ENCODE results near the gene ITGBL1.

DNA sequence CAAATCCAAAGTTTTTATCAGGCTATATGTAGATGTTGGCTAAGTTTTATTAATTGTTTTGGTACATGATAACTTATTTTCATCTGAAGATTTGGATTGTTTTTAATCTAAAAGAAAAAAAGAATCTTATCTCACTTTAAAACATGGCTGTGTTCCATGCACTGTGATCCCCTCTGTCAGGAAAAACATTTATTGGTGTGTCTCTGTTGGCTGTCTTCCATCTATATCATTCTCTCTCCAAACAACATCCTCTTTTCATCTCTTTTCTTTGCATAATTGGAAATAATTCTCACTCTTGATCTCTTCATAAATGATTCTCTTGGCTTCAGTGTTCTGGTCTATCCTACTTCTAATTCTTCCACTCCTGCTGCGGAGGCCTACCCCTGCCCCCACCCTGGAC, 40.4 kb upstream of the ITGBL1 start:
- TF ChIP-seq, protein P1, sequence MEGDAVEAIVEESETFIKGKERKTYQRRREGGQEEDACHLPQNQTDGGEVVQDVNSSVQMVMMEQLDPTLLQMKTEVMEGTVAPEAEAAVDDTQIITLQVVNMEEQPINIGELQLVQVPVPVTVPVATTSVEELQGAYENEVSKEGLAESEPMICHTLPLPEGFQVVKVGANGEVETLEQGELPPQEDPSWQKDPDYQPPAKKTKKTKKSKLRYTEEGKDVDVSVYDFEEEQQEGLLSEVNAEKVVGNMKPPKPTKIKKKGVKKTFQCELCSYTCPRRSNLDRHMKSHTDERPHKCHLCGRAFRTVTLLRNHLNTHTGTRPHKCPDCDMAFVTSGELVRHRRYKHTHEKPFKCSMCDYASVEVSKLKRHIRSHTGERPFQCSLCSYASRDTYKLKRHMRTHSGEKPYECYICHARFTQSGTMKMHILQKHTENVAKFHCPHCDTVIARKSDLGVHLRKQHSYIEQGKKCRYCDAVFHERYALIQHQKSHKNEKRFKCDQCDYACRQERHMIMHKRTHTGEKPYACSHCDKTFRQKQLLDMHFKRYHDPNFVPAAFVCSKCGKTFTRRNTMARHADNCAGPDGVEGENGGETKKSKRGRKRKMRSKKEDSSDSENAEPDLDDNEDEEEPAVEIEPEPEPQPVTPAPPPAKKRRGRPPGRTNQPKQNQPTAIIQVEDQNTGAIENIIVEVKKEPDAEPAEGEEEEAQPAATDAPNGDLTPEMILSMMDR (conservative IDR thresholded peaks at IDR 0.05; ENCODE audit: low read depth in 2 of 2), result no peak
- TF ChIP-seq EZH2phosphoT487 (IDR thresholded peaks at IDR 0.05; ENCODE audit: unreplicated experiment) (no peak), POLR2AphosphoS5 (IDR thresholded peaks at IDR 0.05; ENCODE audit: low read depth) (no peak), NANOG (IDR thresholded peaks at IDR 0.05; ENCODE audit: borderline replicate concordance) (no peak), EZH2 (IDR thresholded peaks at IDR 0.05; ENCODE audit: low read depth, unreplicated experiment) (no peak), JUNB (IDR thresholded peaks at IDR 0.05; ENCODE audit: unreplicated experiment) (no peak), ZNF114 (CRISPR knock-in tag; IDR thresholded peaks at IDR 0.05) (no peak), CREB1 (CRISPR knock-in tag; IDR thresholded peaks at IDR 0.05; ENCODE audit: low read depth) (no peak), ZNF331 (CRISPR knock-in tag; IDR thresholded peaks at IDR 0.05; ENCODE audit: low read depth) (no peak), STAT1 (IDR thresholded peaks at IDR 0.05; ENCODE audit: unreplicated experiment) (no peak)
- TF ChIP-seq, protein P2, sequence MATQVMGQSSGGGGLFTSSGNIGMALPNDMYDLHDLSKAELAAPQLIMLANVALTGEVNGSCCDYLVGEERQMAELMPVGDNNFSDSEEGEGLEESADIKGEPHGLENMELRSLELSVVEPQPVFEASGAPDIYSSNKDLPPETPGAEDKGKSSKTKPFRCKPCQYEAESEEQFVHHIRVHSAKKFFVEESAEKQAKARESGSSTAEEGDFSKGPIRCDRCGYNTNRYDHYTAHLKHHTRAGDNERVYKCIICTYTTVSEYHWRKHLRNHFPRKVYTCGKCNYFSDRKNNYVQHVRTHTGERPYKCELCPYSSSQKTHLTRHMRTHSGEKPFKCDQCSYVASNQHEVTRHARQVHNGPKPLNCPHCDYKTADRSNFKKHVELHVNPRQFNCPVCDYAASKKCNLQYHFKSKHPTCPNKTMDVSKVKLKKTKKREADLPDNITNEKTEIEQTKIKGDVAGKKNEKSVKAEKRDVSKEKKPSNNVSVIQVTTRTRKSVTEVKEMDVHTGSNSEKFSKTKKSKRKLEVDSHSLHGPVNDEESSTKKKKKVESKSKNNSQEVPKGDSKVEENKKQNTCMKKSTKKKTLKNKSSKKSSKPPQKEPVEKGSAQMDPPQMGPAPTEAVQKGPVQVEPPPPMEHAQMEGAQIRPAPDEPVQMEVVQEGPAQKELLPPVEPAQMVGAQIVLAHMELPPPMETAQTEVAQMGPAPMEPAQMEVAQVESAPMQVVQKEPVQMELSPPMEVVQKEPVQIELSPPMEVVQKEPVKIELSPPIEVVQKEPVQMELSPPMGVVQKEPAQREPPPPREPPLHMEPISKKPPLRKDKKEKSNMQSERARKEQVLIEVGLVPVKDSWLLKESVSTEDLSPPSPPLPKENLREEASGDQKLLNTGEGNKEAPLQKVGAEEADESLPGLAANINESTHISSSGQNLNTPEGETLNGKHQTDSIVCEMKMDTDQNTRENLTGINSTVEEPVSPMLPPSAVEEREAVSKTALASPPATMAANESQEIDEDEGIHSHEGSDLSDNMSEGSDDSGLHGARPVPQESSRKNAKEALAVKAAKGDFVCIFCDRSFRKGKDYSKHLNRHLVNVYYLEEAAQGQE (IDR thresholded peaks at IDR 0.05; ENCODE audit: unreplicated experiment), result no peak
- TF ChIP-seq, protein P3, sequence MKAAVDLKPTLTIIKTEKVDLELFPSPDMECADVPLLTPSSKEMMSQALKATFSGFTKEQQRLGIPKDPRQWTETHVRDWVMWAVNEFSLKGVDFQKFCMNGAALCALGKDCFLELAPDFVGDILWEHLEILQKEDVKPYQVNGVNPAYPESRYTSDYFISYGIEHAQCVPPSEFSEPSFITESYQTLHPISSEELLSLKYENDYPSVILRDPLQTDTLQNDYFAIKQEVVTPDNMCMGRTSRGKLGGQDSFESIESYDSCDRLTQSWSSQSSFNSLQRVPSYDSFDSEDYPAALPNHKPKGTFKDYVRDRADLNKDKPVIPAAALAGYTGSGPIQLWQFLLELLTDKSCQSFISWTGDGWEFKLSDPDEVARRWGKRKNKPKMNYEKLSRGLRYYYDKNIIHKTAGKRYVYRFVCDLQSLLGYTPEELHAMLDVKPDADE (IDR thresholded peaks at IDR 0.05), result no peak
- TF ChIP-seq, protein P4, sequence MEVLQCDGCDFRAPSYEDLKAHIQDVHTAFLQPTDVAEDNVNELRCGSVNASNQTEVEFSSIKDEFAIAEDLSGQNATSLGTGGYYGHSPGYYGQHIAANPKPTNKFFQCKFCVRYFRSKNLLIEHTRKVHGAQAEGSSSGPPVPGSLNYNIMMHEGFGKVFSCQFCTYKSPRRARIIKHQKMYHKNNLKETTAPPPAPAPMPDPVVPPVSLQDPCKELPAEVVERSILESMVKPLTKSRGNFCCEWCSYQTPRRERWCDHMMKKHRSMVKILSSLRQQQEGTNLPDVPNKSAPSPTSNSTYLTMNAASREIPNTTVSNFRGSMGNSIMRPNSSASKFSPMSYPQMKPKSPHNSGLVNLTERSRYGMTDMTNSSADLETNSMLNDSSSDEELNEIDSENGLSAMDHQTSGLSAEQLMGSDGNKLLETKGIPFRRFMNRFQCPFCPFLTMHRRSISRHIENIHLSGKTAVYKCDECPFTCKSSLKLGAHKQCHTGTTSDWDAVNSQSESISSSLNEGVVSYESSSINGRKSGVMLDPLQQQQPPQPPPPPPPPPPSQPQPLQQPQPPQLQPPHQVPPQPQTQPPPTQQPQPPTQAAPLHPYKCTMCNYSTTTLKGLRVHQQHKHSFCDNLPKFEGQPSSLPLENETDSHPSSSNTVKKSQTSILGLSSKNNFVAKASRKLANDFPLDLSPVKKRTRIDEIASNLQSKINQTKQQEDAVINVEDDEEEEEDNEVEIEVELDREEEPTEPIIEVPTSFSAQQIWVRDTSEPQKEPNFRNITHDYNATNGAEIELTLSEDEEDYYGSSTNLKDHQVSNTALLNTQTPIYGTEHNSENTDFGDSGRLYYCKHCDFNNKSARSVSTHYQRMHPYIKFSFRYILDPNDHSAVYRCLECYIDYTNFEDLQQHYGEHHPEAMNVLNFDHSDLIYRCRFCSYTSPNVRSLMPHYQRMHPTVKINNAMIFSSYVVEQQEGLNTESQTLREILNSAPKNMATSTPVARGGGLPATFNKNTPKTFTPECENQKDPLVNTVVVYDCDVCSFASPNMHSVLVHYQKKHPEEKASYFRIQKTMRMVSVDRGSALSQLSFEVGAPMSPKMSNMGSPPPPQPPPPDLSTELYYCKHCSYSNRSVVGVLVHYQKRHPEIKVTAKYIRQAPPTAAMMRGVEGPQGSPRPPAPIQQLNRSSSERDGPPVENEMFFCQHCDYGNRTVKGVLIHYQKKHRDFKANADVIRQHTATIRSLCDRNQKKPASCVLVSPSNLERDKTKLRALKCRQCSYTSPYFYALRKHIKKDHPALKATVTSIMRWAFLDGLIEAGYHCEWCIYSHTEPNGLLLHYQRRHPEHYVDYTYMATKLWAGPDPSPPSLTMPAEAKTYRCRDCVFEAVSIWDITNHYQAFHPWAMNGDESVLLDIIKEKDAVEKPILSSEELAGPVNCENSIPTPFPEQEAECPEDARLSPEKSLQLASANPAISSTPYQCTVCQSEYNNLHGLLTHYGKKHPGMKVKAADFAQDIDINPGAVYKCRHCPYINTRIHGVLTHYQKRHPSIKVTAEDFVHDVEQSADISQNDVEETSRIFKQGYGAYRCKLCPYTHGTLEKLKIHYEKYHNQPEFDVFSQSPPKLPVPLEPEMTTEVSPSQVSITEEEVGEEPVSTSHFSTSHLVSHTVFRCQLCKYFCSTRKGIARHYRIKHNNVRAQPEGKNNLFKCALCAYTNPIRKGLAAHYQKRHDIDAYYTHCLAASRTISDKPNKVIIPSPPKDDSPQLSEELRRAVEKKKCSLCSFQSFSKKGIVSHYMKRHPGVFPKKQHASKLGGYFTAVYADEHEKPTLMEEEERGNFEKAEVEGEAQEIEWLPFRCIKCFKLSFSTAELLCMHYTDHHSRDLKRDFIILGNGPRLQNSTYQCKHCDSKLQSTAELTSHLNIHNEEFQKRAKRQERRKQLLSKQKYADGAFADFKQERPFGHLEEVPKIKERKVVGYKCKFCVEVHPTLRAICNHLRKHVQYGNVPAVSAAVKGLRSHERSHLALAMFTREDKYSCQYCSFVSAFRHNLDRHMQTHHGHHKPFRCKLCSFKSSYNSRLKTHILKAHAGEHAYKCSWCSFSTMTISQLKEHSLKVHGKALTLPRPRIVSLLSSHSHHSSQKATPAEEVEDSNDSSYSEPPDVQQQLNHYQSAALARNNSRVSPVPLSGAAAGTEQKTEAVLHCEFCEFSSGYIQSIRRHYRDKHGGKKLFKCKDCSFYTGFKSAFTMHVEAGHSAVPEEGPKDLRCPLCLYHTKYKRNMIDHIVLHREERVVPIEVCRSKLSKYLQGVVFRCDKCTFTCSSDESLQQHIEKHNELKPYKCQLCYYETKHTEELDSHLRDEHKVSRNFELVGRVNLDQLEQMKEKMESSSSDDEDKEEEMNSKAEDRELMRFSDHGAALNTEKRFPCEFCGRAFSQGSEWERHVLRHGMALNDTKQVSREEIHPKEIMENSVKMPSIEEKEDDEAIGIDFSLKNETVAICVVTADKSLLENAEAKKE (CRISPR knock-in tag; IDR thresholded peaks at IDR 0.05), result no peak

Measured in GM23338 (cell line).